Measurements from ENCODE around the gene CLBA1. TPM values are rescaled to one million over a fixed set of nuclear protein-coding genes. Genes with fewer than 3 reads are reported as not detected.

CLBA1 gene
- total and polyA plus RNA-seq, 11 donors, result 0.76 to 3.7 (median 2.6) TPM

DNA sequence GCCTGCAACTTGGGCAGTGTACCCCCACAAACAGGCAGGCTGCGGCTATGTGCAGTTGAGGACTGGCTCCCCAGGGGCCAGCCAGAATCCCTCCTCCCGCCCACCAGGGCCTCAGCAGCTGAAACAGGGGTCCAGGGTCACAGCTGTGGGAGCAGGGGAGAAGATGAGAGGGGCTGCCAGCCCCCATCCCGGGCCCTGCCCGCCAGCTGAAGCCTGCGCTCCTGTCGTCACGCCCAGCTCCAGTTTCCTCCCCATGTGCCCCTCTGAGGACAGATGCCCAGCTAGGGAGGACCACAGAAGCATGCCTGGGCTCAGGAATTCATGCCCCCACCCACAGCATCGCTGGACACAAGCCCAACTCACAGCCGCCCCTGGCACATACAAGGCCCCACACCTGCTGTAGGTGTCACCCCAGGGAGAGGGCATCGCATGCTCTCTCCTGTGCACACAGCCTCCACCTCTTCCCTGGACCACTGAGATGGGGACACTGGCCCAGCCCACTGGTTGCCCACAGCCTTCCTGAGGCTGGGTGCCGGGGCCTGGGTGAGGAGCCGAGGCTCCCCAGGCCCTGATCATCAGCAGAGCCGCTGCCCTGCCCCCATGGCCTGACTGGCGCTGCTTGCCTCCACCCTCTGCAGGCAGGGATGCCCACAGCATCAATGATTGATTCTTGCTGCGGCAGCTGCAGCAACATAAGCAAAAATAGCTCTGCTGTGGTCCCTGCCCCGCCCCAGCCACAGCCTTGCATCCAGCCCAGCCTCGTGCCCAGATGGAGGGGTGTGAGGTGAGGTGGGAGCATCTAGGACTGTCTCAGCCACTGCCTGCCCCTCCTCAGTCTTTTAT lies 3.7 kb upstream of the CLBA1 start:
- no peaks in the 10 kb centered on the region for H3K36me3 ChIP-seq
- no peaks in the 10 kb centered on the region for H3K9me3 ChIP-seq
- H3K4me3 ChIP-seq, result no peak overlapping the region
- 82 to 84% (median 84%) methylated on average over 6 to 17 of the region's 17 CpGs for WGBS, 4 donors
- no peak for ATAC-seq
- intact Hi-C loops (cut with DNase I), result loop anchor here in 3 of 10 donors (2.0 to 5.0 kb wide), 2 partner anchors 39 to 40 kb away; partner anchors contain the start of gene CDCA4 (in 3 of the 3)
- H3K4me1 ChIP-seq, result peaks cover 0 to 40% (median 22%) of the 10 kb centered on the region in 12 donors
- DNase-seq, result peak in 1 of 5 donors; percentile 41
- peaks cover 0 to 13% (median 0%) of the 10 kb centered on the region in 9 donors for H3K27me3 ChIP-seq
- H3K27ac ChIP-seq, result no peak overlapping the region
- no peak for TF ChIP-seq POLR2A (IDR thresholded peaks at IDR 0.05)
- TF ChIP-seq, protein P1, sequence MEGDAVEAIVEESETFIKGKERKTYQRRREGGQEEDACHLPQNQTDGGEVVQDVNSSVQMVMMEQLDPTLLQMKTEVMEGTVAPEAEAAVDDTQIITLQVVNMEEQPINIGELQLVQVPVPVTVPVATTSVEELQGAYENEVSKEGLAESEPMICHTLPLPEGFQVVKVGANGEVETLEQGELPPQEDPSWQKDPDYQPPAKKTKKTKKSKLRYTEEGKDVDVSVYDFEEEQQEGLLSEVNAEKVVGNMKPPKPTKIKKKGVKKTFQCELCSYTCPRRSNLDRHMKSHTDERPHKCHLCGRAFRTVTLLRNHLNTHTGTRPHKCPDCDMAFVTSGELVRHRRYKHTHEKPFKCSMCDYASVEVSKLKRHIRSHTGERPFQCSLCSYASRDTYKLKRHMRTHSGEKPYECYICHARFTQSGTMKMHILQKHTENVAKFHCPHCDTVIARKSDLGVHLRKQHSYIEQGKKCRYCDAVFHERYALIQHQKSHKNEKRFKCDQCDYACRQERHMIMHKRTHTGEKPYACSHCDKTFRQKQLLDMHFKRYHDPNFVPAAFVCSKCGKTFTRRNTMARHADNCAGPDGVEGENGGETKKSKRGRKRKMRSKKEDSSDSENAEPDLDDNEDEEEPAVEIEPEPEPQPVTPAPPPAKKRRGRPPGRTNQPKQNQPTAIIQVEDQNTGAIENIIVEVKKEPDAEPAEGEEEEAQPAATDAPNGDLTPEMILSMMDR (IDR thresholded peaks at IDR 0.05), result no peak

DNA sequence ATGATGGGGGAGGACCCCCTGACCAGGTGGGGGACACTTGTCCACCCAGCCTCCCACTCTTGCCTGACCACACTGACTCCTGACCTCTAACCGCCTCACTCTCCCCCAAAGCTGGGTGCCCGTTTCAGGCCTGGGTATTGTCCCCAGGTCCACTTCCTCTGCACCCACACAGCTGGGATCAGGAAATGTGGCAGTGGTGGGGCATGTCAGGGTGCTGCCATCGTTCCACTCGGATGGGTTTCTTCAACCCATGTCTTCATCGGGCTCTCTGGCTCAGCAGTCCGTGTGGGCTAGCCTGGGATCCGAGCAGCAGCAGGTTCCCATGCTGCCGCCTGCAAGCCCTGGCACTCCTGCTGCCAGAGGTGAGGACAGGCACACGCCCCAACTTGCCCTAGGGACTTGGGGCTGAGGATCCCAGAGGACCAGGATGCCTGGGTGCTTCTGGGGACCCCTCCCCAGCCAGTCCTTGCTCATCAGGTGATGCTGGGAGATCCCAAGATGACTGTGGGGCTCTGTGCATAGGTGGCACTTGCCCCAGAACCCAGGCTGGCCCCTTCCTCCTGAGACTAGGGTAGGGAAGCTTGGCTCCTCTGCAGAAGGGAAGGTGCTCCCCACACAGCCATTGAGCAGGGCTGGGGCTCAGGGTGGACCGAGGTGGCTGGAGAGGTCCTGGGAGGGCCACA lies 2.9 kb upstream of the CLBA1 start:
- no peaks in the 10 kb centered on the region for H3K9me3 ChIP-seq
- no peak overlapping the region for H3K27ac ChIP-seq
- peaks cover 0 to 41% (median 17%) of the 10 kb centered on the region in 12 donors for H3K4me1 ChIP-seq
- WGBS, 4 donors, result 81 to 86% (median 86%) methylated on average over 8 to 10 of the region's 10 CpGs
- peak in 1 of 5 donors; percentile 54 for DNase-seq
- intact Hi-C loops (cut with DNase I), result loop anchor here in 3 of 10 donors (2.0 to 5.0 kb wide), 2 partner anchors 38 to 40 kb away; partner anchors contain the start of gene CDCA4 (in 3 of the 3)
- H3K4me3 ChIP-seq, result no peak overlapping the region
- TF ChIP-seq, protein P1 (IDR thresholded peaks at IDR 0.05), result no peak
- H3K36me3 ChIP-seq, result no peaks in the 10 kb centered on the region
- no peak for ATAC-seq
- H3K27me3 ChIP-seq, result peaks cover 0 to 6% (median 0%) of the 10 kb centered on the region in 9 donors

DNA sequence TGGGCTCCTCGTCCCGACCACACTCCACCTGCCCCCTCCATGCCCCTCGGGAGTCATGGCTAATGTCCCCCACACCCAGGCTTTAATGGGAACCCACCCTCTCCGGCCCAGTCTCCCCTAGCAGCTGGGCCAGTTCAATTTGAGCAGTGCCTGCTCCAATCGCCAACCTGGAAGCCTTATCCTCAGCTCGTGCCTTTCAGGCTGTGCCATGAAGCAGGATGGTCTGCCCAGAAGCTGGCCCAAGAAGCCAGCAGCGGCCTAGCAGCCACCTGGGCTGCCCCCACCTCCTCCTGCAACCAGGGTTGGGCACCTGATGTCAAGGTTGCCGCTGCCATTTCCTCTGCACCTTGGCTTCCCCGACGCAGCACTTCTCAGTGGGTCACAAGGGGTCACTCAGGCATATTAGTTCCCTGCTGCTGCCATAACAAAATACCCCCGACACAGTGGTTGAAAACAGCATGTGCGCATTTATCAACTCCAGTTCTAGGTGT lies 2.3 kb upstream of the CLBA1 start:
- WGBS, 4 donors, result 80 to 84% (median 81%) methylated on average over 10 to 12 of the region's 12 CpGs
- Histone ChIP-seq H3K27me3 (peaks cover 0 to 6% (median 0%) of the 10 kb centered on the region in 9 donors), H3K4me3 (no peak overlapping the region), H3K4me1 (peaks cover 0 to 40% (median 14%) of the 10 kb centered on the region in 12 donors), H3K36me3 (no peaks in the 10 kb centered on the region), H3K27ac (no peak overlapping the region), H3K9me3 (no peaks in the 10 kb centered on the region)
- ATAC-seq, result no peak
- DNase-seq, result no peak
- TF ChIP-seq, protein P1 (IDR thresholded peaks at IDR 0.05), result no peak
- no peak for TF ChIP-seq POLR2A (IDR thresholded peaks at IDR 0.05)
- intact Hi-C loops (cut with DNase I), result loop anchor here in 3 of 10 donors (2.0 to 5.0 kb wide), 2 partner anchors 38 to 39 kb away; partner anchors contain the start of gene CDCA4 (in 3 of the 3)

Data from heart left ventricle (tissue), 16 donors.